Endodermal cell (in vitro differentiated cells): ENCODE results near the gene PLEKHS1. TPM values are rescaled to one million over a fixed set of nuclear protein-coding genes. Genes with fewer than 3 reads are reported as not detected.

Experiments used
- microRNA-seq: library from miRNA; unstranded; fragments of <30 nt; microRNA quantifications from one replicate; pipeline ENCODE4 v1.2.0, GENCODE V29; 2020; ENCODE audit warnings: borderline microRNAs expressed
- total RNA-seq, 2 donors: library from RNA; stranded (reverse); fragmentation: NEBNext Ultra II Directional in 1 of 2; extraction: Animal tissue kit (Norgen Biotek cat#: 25700) in 1 of 2; gene quantifications; 2 replicates in 1 of 2; 3 replicates in 1 of 2; pipeline ENCODE4 v1.2.1, GENCODE V29; 2021

The PLEKHS1 gene
- total RNA-seq, 2 donors from 2014 or later: not detected

Small RNAs within 50 kb of the gene (microRNA-seq; reads per million reads assigned to microRNA genes)
- gene MIR4483: not detected

Other genes with a start within 250 kb of the PLEKHS1 start
- 1 to 10 TPM in 1 of 2 donors, under 1 TPM in 1; 0.71 to 1.6 TPM for gene HABP2, start 198.6 kb upstream of the PLEKHS1 start, total RNA-seq
- under 1 TPM; 0.09 to 0.11 TPM for gene NRAP, start 87.6 kb upstream of the PLEKHS1 start, total RNA-seq
- gene CASP7, start 71.8 kb upstream of the PLEKHS1 start, total RNA-seq: 10 to 100 TPM; 14.4 to 15.6 TPM
- gene DCLRE1A, start 102.4 kb downstream of the PLEKHS1 start, total RNA-seq: 10 to 100 TPM in 1 of 2 donors, 1 to 10 TPM in 1; 9.6 to 17.8 TPM
- 10 to 100 TPM; 37.7 to 54.9 TPM for gene NHLRC2, start 103.0 kb downstream of the PLEKHS1 start, total RNA-seq